8988T (cell line): Measurements from ENCODE around the gene EXOSC3.
"Not testable (repeated sequence)": the region's sequence is repeated elsewhere in the genome, so short reads cannot be mapped to it uniquely, and the experiment has no call there.

ENCODE experiments used
- DNase-seq: peaks from one replicate; pipeline ENCODE4 v3.0.0; 2011

EXOSC3 gene

DNA sequence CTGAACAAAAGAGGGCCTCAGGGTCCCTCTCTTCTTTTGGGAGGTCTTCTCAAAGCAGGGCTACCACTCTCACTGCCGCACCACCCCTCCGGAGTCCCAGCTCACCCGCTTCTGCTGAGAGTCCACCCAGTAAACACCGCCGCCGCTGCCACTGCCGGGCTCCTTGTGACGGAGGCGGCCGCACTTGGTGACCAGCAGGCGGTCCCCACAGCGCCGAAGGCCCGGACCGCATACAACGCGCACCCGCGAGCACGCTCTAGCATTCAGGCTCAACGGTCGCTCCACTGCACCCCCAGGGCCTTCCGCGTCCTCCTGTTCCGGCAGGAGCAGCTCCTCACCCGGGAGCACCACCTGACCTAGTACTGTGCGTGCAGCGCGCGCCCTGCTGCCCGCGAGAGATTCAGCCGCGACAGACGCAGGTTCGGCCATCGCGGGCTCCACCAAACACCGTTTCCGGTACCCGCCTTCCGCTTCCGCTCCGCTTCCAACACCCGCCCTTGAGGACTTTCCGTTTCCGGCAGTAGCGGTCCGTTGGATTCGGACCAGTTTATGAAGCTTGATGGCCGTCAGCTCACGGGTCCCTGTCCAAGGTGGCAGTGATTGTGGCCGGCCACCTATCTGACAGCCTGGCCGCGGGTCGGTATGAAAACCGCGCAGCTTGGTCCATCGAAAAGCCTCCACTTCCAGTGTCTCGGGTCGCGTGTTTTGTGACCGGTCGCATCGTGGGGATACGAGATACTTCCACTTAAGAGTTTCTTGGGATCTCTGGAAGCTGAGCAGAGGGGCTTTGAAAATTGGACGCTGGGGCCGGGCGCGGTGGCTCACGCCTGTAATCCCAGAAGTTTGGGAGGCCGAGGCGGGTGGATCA is at the start of gene EXOSC3:
EXOSC3 (minus strand) TSS at position 449 of the 868 bp plus-strand sequence; CDS start at position 429, 20 bp downstream.
- peak; percentile 82 for DNase-seq

DNA sequence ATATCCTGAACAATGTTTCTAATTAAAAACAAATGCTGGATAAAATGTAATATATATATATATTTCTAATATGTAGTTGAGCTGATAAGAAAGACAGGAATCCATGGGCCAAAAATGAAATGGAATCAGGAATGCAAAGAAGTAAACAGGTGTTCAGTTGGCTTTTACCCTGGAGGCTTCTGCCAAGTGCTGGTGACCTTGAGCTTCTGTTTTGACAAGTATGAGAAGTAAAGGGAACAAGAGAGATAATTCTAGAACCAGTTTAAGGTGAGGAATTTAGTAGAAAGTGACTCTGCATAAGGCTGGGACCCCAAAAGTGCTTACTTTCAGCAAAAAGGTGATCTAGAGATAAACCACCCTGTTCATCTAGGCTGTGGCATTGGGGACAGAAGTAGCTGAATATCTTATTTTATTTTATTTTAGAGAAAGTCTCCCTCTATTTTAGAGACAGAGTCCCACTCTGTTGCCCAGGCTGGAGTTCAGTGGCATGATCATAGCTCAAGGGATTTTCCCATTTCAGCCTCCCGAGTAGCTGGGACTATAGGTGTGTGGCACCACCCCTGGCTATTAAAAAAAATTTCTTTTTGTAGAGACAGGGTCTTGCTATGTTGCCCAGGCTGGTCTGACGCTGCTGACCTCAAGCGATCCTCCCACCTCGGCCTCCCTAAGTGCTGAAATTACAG is 42.8 kb upstream of the EXOSC3 start:
- DNase-seq, result no peak

DNA sequence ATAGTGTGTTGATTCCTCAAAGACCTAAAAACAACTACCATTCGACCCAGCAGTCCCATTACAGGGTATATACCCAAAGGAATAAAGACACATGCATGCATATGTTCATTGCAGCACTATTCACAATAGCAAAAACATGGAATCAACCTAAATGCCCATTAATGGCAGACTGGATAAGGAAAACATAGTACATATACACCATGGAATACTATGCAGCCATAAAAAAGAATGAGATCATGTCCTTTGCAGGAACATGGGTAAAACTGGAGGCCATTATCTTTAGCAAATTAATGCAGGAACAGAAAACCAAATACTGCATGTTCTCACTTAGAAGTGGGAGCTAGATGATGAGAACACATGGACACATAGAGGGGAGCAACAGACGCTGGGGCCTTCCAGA is 40.3 kb upstream of the EXOSC3 start:
- DNase-seq, result not testable (repeated sequence)

DNA sequence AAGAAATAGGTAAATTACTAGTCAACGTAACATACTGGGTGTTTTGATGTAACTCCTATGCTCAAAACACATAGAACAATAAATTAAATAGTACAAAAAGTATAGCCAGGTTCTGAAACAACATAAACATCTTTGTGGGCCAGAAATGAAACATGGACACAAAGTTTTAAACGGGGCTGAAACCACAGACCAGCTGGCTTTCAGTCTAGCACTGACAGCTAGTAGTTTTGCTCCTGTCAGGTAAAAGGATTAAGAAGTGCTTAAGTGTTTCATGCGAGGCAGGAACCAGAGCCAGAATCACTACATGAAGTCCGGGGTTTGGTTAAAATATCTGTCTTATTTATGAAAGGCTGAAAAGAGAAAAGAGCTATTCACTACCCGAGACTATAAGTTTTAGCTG is 35.3 kb upstream of the EXOSC3 start:
- DNase-seq, result no peak

DNA sequence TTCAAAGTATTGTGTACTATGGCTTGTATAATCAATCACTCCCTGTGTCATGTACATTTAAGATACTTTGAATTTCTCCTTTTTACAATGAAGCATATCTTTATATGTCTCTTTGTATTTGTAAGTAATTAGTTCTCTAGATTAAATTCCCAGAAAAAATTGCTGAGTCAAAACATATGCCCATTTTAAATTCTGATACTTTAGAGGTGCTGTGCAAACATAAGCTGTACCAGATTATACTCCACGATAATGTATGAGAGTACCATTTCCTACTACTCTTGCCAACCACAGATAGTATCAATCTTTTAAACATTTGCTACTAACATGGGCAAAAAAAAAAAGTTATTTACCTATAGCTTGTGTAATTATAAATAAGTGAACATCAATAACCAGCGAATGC is 34.0 kb upstream of the EXOSC3 start:
- no peak for DNase-seq

DNA sequence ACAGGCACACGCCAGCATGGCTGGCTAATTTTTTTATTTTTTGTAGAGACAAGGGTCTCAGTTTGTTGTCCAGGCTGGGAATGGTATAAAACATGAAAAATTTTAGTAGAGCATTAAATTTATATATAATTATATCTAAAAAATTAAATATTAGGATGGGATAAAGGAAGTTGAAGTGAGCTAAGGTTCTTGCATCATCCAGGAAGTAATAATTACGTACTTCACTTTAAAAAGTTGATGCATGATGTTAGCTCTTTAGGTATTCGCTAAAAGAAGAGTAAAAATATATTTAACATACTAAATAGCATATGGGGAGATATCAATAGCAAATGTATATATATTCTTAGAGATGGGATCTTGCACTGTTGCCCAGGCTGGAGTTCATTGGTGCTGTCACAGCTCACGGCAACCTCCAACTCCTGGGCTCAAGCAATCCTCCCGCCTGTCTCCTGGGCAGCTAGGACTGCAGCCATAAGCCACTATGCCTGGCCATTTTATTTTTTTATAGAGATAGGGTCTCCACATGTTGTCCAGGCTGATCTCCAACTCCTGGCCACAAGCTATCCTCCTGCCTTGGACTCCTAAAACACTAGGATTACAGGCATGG is 28.0 kb upstream of the EXOSC3 start:
- no peak for DNase-seq

DNA sequence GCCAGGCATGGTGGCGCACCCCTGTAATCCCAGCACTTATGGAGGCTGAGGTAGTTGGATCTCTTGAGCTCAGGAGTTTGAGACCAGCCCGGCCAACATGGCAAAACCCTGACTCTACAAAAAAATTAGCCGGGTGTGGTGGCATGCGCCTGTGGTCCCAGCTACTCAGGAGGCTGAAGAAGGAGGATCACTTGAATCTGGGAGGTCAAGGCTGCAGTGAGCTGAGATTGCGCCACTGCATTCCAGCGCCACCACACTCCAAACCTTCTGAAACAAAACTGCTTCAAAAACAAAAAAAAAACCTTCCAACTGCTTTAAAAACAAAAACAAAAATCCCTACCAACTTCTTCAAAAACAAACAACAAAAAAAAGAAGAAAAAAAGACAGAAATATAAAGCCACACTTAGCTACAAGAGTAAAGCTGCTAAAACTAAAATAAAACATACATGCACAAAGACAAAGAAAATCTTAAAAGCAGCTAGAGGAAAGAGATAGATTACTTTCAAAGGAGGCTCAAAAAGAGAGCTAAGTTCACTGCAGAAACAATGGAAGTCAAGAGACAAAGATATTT is 27.1 kb upstream of the EXOSC3 start:
- DNase-seq, result no peak

DNA sequence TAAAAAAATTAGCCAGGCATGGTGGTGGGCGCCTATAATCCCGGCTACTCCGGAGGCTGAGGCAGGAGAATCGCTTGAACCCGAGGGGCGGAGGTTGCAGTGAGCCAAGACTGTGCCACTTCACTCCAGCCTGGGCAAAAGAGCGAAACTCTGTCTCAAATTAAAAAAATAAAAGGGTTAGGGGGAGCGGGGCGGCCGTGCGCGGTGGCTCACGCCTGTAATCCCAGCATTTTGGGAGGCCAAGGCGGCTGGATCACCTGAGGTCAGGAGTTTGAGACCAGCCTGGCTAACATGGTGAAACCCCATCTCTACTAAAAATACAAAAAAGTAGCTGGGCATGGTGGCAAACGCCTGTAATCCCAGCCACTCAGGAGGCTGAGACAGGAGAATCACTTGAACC is 24.8 kb upstream of the EXOSC3 start:
- not testable (repeated sequence) for DNase-seq

DNA sequence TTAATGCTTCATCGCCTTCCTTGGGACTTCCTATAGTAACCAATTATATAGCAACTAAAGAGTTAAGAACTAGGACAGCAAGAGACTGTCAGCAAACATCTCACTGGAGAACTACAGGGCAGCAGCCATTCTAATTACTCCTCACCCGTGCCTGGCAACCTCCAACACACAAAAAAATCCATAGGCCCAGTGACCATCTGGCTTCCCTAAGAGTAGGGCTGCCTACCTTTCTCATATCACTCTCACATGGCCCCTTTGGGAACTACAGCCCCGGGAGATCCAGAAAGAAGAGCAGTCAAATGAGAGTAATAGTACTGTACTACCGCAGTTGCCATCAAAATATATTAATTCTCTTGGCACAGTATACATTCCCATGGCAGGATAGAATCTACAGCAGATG is 21.4 kb upstream of the EXOSC3 start:
- no peak for DNase-seq

DNA sequence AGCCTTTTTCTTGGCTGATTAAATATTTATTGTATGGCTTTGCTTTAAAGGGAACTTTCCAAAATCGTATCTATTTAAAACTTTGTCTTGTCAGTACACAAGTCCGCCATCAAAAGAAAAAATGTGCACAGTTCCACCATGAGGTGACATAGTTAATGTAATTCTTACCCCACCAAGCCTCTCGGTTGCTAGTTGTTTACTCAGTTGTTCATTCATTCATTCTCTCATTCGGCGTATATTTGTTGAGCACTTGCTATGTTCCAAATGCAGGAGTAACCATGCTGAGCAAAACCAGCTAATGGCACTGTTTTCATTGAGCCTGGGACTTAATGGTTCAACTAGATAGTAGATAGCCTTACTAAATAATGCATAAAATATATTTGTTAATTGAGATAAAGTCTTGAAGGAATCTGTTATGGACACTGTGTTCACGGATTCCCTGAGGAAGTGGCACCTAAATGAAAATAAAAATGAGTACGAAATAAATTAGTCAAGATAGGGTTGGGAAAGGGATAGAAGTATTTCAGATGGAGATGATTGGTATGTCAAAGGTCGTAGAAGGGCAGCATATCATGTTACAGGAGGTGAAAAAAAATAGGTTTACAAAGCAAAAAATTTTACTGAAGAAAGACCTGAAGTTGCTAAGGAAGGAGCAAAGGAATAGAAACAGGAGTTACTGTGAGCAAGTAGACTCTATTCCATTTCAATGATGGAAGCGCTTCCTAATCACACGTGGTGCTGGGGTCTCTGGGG is 17.3 kb upstream of the EXOSC3 start:
- DNase-seq, result no peak

DNA sequence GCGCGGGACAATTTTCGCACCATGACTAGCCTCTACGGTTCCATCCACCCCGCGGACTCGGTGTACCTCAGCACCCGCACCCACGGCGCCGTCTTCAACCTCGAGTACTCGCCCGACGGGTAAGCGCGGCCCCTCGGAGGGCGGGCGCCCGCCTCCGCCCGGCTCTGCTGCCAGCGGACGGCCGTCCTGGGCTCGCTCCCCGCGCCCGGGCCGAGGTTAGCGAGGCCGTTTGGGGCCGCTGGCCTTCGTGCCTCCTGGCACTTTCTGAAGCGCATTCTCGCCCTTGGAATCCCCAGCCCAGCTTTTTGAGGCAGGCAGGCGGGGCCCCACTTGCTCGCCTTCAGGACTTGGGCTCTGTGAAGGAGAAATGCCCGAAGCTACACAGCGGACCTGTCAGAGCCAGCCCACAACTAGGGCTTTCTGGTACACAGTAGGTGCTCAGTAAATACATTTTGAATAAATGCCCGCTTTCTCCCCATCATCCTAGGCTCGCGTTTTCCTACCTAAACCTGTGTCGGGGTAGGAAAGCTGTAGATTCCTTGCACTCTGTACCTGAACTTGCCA is 16.5 kb upstream of the EXOSC3 start:
- no peak for DNase-seq

DNA sequence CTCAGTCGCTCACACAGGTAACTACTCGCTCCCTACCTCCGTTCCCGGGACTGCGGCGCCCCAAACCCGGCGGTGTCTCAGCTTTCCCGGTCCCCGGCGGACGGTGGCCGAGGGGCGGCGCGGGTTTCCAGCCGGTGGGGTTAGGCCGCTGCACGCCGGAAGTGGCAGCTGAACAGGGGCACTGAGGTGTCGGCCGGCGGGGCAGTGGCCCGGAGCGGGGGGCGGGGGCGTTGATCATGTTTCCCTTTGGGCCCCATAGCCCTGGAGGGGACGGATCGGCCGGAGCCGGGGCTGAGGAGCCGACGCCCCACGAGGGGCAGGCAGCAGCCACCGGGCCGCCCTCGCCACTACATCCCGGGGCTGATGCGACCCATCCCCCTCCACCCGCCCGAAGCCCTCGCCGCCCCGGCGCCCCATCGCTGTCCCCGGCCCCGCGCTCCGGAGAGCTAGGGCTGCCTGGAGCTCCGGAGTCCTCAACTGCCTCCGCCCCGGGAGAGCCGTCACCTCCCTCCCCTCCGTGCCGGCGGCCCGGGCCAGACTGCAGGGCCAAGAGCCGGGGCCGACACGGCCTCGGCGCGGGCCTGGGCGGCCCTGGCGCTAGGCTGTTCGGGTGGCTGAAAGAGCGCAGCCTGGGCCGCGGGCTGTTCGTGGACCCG is 15.9 kb upstream of the EXOSC3 start, which contains the start of gene DCAF10:
DCAF10 (plus strand) TSS at position 167 of the 656 bp plus-strand sequence; CDS start at position 237, 70 bp downstream.
- DNase-seq, result peak; percentile 43

DNA sequence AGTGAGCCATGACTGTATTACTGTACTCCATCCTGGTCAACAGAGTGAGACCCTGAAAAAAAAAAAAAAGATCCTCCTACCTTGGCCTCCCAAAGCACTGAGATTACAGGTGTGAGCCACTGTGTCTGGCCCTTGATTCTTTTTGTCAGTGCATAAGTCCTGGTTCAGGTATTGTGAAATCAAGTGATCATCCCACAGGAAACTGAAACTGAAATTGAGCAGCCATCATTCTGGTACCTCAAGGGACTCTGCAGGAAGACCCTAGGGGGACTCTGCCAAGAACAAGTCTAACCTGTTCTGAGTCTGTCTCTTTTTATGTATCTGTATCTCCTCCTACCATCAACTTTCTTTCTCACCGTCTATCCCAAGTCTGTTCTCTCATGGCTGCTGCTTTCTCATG is 13.8 kb upstream of the EXOSC3 start:
- DNase-seq, result no peak

DNA sequence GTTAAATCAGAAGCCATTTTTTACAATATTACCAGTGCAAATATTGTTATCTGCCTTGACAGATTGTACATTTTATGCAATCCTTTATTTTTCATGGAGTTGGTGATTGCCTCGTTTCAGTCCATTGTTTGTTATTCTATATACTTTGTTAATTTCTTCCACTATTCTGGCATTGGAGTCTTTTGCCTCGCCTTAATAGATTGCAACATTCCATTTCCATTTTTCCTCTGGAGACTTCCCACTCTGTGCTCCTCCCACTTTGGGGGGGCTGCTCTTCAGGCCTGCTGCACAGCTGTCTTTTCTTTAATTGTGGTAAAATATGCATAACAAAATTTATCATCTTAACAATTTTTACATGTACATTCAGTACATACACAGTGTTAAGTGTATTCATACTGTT is 11.4 kb upstream of the EXOSC3 start:
- no peak for DNase-seq

DNA sequence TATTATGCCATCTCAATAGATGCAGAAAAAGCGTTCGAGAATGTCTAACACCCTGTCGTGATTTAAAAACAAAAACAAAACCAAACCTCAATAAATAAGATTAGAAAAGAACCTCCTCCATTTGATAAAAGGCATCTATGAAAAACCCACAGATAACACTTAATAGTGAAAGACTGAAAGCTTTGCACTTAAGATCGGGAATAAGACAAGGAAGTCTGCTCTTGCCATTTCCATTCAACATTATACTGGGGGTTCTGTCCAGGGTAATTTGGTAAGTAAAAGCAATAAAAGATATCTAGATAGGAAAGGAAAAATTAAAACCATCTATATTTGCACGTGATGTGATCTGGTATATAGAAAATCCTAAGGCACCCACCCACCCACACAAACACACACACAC is 7.3 kb upstream of the EXOSC3 start:
- no peak for DNase-seq

DNA sequence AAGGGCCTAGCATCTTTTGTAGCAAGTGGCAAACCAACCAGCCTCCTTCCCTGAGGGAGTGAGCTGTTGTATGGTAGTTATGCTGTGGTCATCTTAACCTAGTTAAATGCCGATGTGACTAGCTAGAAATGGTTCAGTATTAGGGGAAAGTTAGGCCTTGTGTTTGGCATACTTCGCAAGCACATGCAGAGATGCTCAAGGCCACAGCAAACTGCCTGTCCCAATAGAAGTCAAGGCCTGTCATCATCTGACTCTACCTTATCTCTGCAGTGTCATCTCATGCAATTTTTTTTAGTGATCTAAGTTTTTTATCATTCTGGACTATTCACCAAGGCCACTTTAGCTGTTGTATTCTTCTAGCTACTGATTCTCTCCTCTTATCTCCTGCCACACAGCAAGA is 5.2 kb upstream of the EXOSC3 start:
- no peak for DNase-seq

DNA sequence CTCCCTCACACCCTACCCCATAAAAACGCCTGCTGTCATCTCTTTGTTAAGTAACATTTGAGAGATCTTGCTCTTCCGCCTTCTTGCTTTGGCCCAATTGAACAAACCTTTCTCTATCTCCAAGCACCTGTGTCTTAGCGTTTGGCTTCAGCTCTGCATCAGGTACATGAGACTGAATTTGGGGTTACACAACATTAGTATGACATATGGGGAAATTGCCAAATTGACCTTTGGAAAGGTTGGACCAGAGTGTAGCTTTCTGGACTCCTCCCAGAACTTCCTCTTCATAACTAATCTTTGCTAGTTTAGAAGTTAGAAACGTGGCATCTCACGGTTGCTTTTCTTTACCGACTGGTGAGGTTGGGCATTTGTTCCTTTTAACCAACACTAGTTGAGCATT is 3.5 kb upstream of the EXOSC3 start:
- DNase-seq, result no peak

DNA sequence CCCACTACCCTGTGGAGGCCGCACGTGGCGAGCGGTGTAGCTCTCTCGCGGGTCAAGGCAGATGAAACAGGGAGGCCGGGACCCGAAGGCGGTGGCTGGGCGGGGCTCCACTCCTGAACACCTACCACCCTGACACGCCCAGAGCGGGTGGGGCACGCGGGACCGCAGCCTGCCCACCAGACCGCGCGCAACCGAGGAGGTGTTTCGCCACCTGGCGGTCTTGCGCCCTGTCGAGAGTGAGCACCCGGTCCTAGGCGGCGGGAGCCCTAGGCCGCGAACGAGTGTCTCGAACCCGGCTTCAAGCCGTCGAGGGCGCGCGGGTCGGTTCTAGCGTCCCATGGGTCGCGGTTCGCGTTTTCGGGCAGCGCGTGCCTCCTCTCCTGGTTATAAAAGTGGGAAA is 2.2 kb upstream of the EXOSC3 start:
- DNase-seq, result no peak

DNA sequence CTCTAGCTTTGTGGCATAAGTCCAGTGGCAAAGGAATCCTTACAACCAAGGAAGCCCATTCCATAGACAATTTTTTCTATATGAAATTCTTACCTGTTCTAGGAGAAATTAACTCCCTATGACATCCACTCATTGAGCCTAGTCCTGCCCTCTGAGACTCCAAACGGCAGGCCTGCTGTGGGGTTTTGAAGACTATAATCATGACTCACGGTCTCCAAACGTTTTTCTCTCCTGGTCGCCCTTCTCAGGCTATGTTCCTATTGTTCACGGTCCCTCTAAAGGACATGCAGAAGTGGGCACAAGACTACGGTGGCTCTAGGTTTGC is 611 bp downstream of the EXOSC3 start:
- DNase-seq, result no peak

DNA sequence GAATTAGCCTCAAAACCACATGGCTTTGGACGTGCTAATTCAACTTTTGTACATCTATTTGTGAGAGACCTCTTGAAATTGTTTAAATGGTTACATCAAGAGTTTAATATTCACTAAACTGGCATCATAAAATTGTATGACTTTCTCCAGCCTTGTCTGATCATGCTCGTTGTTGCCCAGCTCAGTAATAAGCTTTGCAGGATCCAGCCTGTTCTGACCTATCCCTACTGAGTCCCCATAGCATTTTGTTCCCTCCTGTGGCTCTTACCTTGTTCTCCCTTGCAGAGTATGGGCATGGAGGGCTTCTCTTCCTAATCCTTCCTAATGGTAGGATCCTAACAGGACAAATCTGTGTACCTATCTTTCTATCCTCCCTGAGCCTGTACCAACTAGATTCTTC is 6.3 kb downstream of the EXOSC3 start:
- no peak for DNase-seq

DNA sequence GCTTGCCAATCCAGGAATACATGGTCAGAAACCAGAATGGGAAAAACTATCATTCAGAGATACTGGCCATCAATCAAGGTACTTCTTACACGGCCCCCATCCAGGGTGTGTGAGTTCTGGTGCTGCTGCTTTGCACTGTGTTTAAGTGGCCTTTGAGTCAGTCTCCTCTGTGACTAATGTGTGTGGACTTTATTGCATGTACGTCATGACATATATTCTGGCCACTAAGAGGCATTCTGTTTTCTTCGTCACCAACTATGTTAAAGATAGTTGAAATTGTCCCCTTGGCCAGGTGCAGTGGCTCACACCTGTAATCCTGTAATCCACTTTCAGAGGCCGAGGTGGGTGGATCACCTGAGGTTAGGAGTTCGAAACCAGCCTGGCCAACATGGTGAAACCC is 8.5 kb downstream of the EXOSC3 start:
- no peak for DNase-seq
